Endothelial cell of umbilical vein (primary cell): ENCODE data around the gene OSGIN1. TPM values are rescaled to one million over a fixed set of nuclear protein-coding genes. Genes with fewer than 3 reads are reported as not detected.

Experiments
- BruUV-seq: library from RNA; stranded (reverse); fragments of 400-500 nt; replicated peaks from 2 replicates; lab custom pipeline; 2021; lab: Mats Ljungman, UMichigan
- CTCF ChIA-PET: fragments of 300-600, 350-600 bp; sonication (Branson Sonifier 250); formaldehyde crosslinking; loops from one replicate; lab custom pipeline; 2021; ENCODE audit warnings: antibody characterized with exemption, inconsistent platforms; lab: Charles Lee
- POLR2A ChIA-PET: fragments of 300-600, 350-600 bp; sonication (Branson Sonifier 250); formaldehyde crosslinking; loops from one replicate; lab custom pipeline; 2021; ENCODE audit warnings: antibody characterized with exemption, inconsistent platforms; lab: Charles Lee
- DNase-seq: peaks from one replicate; pipeline ENCODE4 v3.0.0-alpha.2; 2011; ENCODE audit warnings: low read depth, low spot score
- FAIRE-seq: peaks from 2 replicates; lab custom pipeline; 2011; peaks lifted over from hg19 to GRCh38; lab: Jason Lieb, UNC
- H2AFZ ChIP-seq: 2 replicates; pipeline ENCODE4 v1.6.0; 2012; ENCODE audit warnings: low read depth, low read length, control low read depth, inconsistent platforms
- H3K27ac ChIP-seq: 2 replicates; pipeline ENCODE4 v1.5.1; 2011; ENCODE audit warnings: low read depth, mild to moderate bottlenecking, control low read depth, low read length, moderate library complexity; ENCODE audit not compliant: insufficient read depth
- H3K27me3 ChIP-seq, 2 experiments: 2 replicates each; pipeline versions ENCODE4 v1.6.0 to v1.6.1; 2011; ENCODE audit warnings: low read length in 2 of 2, mixed read lengths in 1 of 2; ENCODE audit not compliant: control insufficient read depth in 2 of 2, insufficient read depth in 2 of 2
- H3K36me3 ChIP-seq, 2 experiments: 2 replicates in 1 of 2; 3 replicates in 1 of 2; pipeline ENCODE4 v1.5.1; 2011; ENCODE audit warnings: low read length in 2 of 2, mild to moderate bottlenecking in 1 of 2, moderate library complexity in 1 of 2; ENCODE audit not compliant: control insufficient read depth in 2 of 2, insufficient read depth in 2 of 2; ENCODE audit errors: extremely low read depth in 1 of 2
- H3K4me1 ChIP-seq: 3 replicates; pipeline ENCODE4 v1.5.1; 2011; ENCODE audit warnings: mild to moderate bottlenecking, low read length; ENCODE audit not compliant: control insufficient read depth, insufficient read depth; ENCODE audit errors: extremely low read depth
- H3K4me2 ChIP-seq: 2 replicates; pipeline ENCODE4 v1.6.1; 2011; ENCODE audit warnings: low read length, control low read depth, mixed read lengths; ENCODE audit not compliant: insufficient read depth
- H3K4me3 ChIP-seq, 3 experiments: fragments of 200-600 bp in 1 of 3; sonication (generic), shearing (Covaris generic) in 1 of 3; replicated peaks in 1 of 3; 2 replicates each; pipeline ENCODE4 v1.5.1; 2011 to 2016; ENCODE audit warnings: control low read depth in 3 of 3, low read length in 3 of 3, mild to moderate bottlenecking in 2 of 3, inconsistent platforms in 1 of 3, low read depth in 1 of 3, moderate library complexity in 1 of 3; ENCODE audit not compliant: insufficient read depth in 1 of 3
- H3K79me2 ChIP-seq: 2 replicates; pipeline ENCODE4 v1.6.0; 2012; ENCODE audit warnings: low read length, inconsistent platforms; ENCODE audit not compliant: control insufficient read depth, insufficient read depth
- H3K9ac ChIP-seq: replicated peaks from 2 replicates; pipeline ENCODE3; 2011; ENCODE audit warnings: low read length, control low read depth; ENCODE audit not compliant: insufficient read depth; ENCODE audit errors: extremely low read depth
- H3K9me1 ChIP-seq: replicated peaks from 3 replicates; pipeline ENCODE4 v1.6.0; 2011; ENCODE audit warnings: mild to moderate bottlenecking, low read length; ENCODE audit not compliant: control insufficient read depth, insufficient read depth; ENCODE audit errors: extremely low read depth
- H3K9me3 ChIP-seq: replicated peaks from 2 replicates; pipeline ENCODE4 v1.5.1; 2012; ENCODE audit warnings: low read length, inconsistent platforms; ENCODE audit not compliant: control insufficient read depth, insufficient read depth
- H4K20me1 ChIP-seq: replicated peaks from 2 replicates; pipeline ENCODE3; 2011; ENCODE audit warnings: mild to moderate bottlenecking, low read length; ENCODE audit not compliant: control insufficient read depth, insufficient read depth; ENCODE audit errors: extremely low read depth
- EZH2 ChIP-seq: IDR thresholded peaks from 2 replicates; pipeline ENCODE4 v1.6.1; 2012; ENCODE audit warnings: borderline replicate concordance, low read depth, mild to moderate bottlenecking, moderate library complexity, low read length, inconsistent platforms; ENCODE audit not compliant: severe bottlenecking
- FOS ChIP-seq: IDR thresholded peaks from 2 replicates; pipeline ENCODE4 v1.6.1; 2011; ENCODE audit warnings: mild to moderate bottlenecking, low read length, moderate library complexity, borderline replicate concordance; ENCODE audit not compliant: insufficient read depth
- GATA2 ChIP-seq: IDR thresholded peaks from 2 replicates; pipeline ENCODE4 v1.7.0; 2011; ENCODE audit warnings: low read depth, mild to moderate bottlenecking, moderate library complexity, mixed read lengths, low read length; ENCODE audit not compliant: insufficient read length, insufficient read depth
- JUN ChIP-seq: IDR thresholded peaks from 2 replicates; pipeline ENCODE4 v1.6.1; 2011; ENCODE audit warnings: borderline replicate concordance, low read depth; ENCODE audit not compliant: insufficient read length, insufficient read depth
- MYC ChIP-seq: IDR thresholded peaks from one replicate; pipeline ENCODE4 v1.6.1; 2011; ENCODE audit warnings: mild to moderate bottlenecking, low read depth, low read length
- POLR2A ChIP-seq: IDR thresholded peaks from 2 replicates; pipeline ENCODE4 v1.6.1; 2012; ENCODE audit warnings: low read depth, mild to moderate bottlenecking, control low read depth, low read length
- POLR2AphosphoS5 ChIP-seq: IDR thresholded peaks from 2 replicates; pipeline ENCODE4 v1.6.1; 2012; ENCODE audit warnings: low read depth, mild to moderate bottlenecking, control low read depth, low read length, moderate library complexity; ENCODE audit not compliant: insufficient read depth
- dilution Hi-C: fragments of 300-500 bp; cut with MboI; formaldehyde crosslinking; loops from one replicate; pipeline ENCODE4 v1.15.0; 2019; ENCODE audit warnings: low sequenced_read_pairs; ENCODE audit not compliant: extremely low pct_ligation_motif_present
- intact Hi-C: fragments of 100-400 bp; cut with micrococcal nuclease; formaldehyde crosslinking; loops from one replicate; pipeline ENCODE4 v1.10.0; 2022
- polyA plus RNA-seq, 4 experiments: library from polyadenylated mRNA; depleted of rRNA in 3 of 4; stranded (reverse) in 3 of 4; unstranded in 1 of 4; fragments of >200 nt; gene quantifications; 2 replicates each; pipeline versions ENCODE4 v1.2.1 to v1.2.3, GENCODE V29; 2011 to 2012; ENCODE audit warnings: missing spikeins in 1 of 4
- total RNA-seq: library from RNA; stranded (reverse); gene quantifications from 2 replicates; pipeline ENCODE4 v1.2.3, GENCODE V29; 2021
- TF ChIP-seq, protein P1 (sequence below), 2 donors: IDR thresholded peaks; 1 replicate in 1 of 2; 2 replicates in 1 of 2; pipeline ENCODE4 v1.5.1; 2011; ENCODE audit warnings: low read length in 2 of 2, mild to moderate bottlenecking in 2 of 2, moderate library complexity in 2 of 2, control low read depth in 1 of 2, inconsistent platforms in 1 of 2, low read depth in 1 of 2; ENCODE audit not compliant: insufficient read depth in 1 of 2; ENCODE audit errors: extremely low read depth in 1 of 2
- TF ChIP-seq, protein P2 (sequence below): IDR thresholded peaks from 2 replicates; pipeline ENCODE4 v1.6.1; 2011; ENCODE audit not compliant: insufficient read depth, insufficient read length

Gene OSGIN1
- total and polyA plus RNA-seq, 2 donors (not counting 3 experiments of a cell fraction or from before 2014, with no cell fraction given): 9.2 to 11.0 TPM

DNA sequence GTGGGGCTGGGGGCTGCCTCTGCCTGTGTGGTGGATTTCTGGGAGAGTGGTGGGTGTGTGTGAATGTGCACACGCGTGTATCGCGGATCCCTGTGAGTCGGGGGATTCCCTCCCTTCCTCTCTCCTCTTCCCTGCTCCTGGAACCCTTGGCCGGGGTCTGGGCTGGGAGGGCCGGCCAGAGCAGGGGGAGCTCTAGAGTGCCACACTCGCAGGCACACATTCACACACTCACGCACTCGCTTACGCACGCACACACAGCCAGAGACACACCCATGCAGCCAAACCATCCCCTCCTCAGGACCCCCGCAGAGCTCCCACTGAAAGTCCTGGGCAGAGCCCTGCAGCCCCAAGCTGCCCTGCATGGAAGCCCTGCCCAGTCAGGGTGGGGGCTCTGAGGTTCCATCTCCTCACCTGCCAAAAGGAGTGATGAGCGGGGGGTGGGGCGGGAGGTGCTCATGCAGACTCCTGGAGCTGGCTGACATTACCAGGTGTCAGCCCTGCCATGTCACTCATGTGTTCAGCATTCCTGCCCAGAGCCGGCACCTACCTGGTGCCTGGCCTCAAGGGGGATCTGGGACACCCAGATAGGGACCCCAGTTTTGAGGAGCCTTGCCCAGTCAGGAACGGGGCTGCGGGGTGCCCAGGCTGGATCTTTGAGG lies 16.9 kb downstream of the OSGIN1 start:
- no peaks in the 10 kb centered on the region for H3K9me1 ChIP-seq
- no peaks in the 10 kb centered on the region for H4K20me1 ChIP-seq
- FAIRE-seq: no peak
- no peaks in the 10 kb centered on the region for H3K79me2 ChIP-seq
- ChIA-PET POLR2A (no interaction called here), CTCF (interaction anchor here (0.6 to 2.3 kb wide), 8 partner anchors 9 to 217 kb away, joined by 3 to 7 read pairs (median 4); partner anchors contain the start of gene TAF1C)
- H3K9ac ChIP-seq: no peak overlapping the region
- H3K27ac ChIP-seq: no peak overlapping the region
- no TSS peak for BruUV-seq
- no peak for DNase-seq
- H2AFZ ChIP-seq: no peak overlapping the region
- TF ChIP-seq GATA2 (no peak), POLR2AphosphoS5 (no peak)
- TF ChIP-seq, protein P1, sequence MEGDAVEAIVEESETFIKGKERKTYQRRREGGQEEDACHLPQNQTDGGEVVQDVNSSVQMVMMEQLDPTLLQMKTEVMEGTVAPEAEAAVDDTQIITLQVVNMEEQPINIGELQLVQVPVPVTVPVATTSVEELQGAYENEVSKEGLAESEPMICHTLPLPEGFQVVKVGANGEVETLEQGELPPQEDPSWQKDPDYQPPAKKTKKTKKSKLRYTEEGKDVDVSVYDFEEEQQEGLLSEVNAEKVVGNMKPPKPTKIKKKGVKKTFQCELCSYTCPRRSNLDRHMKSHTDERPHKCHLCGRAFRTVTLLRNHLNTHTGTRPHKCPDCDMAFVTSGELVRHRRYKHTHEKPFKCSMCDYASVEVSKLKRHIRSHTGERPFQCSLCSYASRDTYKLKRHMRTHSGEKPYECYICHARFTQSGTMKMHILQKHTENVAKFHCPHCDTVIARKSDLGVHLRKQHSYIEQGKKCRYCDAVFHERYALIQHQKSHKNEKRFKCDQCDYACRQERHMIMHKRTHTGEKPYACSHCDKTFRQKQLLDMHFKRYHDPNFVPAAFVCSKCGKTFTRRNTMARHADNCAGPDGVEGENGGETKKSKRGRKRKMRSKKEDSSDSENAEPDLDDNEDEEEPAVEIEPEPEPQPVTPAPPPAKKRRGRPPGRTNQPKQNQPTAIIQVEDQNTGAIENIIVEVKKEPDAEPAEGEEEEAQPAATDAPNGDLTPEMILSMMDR (IDR thresholded peaks at IDR 0.05; ENCODE audit: extremely low read depth in 1 of 2, insufficient read depth in 1 of 2, low read depth in 1 of 2, low read length in 2 of 2): no peak
- dilution Hi-C loops: no loop called here
- H3K4me1 ChIP-seq: no peaks in the 10 kb centered on the region
- H3K4me3 ChIP-seq: no peak overlapping the region
- intact Hi-C loops: loop anchor here (5.0 kb wide), 1 partner anchor 207 kb away; no protein-coding TSS in a partner anchor
- H3K36me3 ChIP-seq: no peaks in the 10 kb centered on the region
- no peak overlapping the region for H3K4me2 ChIP-seq
- H3K9me3 ChIP-seq: no peaks in the 10 kb centered on the region
- peaks cover 5 to 8% of the 10 kb centered on the region in 2 experiments for H3K27me3 ChIP-seq

DNA sequence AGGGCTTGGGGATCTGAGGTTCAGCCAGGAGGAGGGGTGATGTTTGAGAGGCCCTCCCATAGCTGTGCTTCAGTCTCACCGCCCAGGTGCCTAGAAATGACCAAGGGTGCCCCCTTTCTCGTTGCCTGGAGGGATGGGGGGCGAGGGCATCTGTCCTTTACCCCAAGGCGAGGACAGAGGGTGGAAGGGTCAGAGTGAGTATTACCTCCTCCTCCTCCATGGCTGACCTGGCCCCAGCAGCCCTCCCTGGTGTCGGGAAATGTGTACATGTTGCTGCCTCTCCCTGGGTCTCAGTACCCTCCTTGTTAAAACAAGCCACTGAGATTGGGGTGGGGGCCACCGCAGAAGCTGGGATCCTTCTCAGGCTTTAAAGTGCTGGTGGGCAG lies 17.4 kb downstream of the OSGIN1 start:
- no peak overlapping the region for H3K4me2 ChIP-seq
- H4K20me1 ChIP-seq: no peaks in the 10 kb centered on the region
- ChIA-PET POLR2A (no interaction called here), CTCF (interaction anchor here (0.8 to 2.3 kb wide), 7 partner anchors 8 to 216 kb away, joined by 3 to 7 read pairs (median 3); partner anchors contain the start of gene TAF1C)
- no peak for TF ChIP-seq GATA2
- TF ChIP-seq, protein P2, sequence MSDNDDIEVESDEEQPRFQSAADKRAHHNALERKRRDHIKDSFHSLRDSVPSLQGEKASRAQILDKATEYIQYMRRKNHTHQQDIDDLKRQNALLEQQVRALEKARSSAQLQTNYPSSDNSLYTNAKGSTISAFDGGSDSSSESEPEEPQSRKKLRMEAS: no peak
- no peak for TF ChIP-seq POLR2AphosphoS5
- TF ChIP-seq, protein P1 (IDR thresholded peaks at IDR 0.05; ENCODE audit: extremely low read depth in 1 of 2, insufficient read depth in 1 of 2, low read depth in 1 of 2, low read length in 2 of 2): no peak
- TF ChIP-seq POLR2A: no peak
- TF ChIP-seq EZH2: no peak
- TF ChIP-seq JUN: no peak
- TF ChIP-seq FOS: no peak
- no peak for TF ChIP-seq MYC
- peaks cover 5 to 8% of the 10 kb centered on the region in 2 experiments for H3K27me3 ChIP-seq
- no peak overlapping the region for H3K4me3 ChIP-seq
- DNase-seq (no peak), FAIRE-seq (no peak)
- H3K36me3 ChIP-seq: no peaks in the 10 kb centered on the region
- H3K79me2 ChIP-seq: no peaks in the 10 kb centered on the region
- H2AFZ ChIP-seq: no peak overlapping the region
- H3K27ac ChIP-seq: no peak overlapping the region
- H3K9me1 ChIP-seq: no peaks in the 10 kb centered on the region
- BruUV-seq: no TSS peak
- intact Hi-C loops (no loop called here), dilution Hi-C loops (no loop called here)
- no peaks in the 10 kb centered on the region for H3K9me3 ChIP-seq
- H3K9ac ChIP-seq: no peak overlapping the region
- no peaks in the 10 kb centered on the region for H3K4me1 ChIP-seq
